IgD-negative memory B cell (primary cell): ENCODE measurements around the gene TSPAN33. TPM values are rescaled to one million over a fixed set of nuclear protein-coding genes. Genes with fewer than 3 reads are reported as not detected.

Source experiments
- H3K27ac Mint-ChIP-seq, 3 donors: one replicate each; pipeline ENCODE4 v1.8.0; 2020 to 2022; ENCODE audit warnings: mild to moderate bottlenecking in 3 of 3, mixed read lengths in 3 of 3, moderate library complexity in 1 of 3
- H3K27me3 Mint-ChIP-seq: one replicate; pipeline ENCODE4 v1.8.0; 2021; ENCODE audit warnings: mixed read lengths
- H3K36me3 Mint-ChIP-seq: one replicate; pipeline ENCODE4 v1.8.0; 2020; ENCODE audit warnings: mild to moderate bottlenecking, mixed read lengths
- H3K4me1 Mint-ChIP-seq, 3 donors: one replicate each; pipeline ENCODE4 v1.8.0; 2020 to 2022; ENCODE audit warnings: mixed read lengths in 3 of 3, mild to moderate bottlenecking in 1 of 3
- H3K4me3 Mint-ChIP-seq, 4 donors: one replicate each; pipeline ENCODE4 v1.8.0; 2020 to 2022; ENCODE audit warnings: mild to moderate bottlenecking in 4 of 4, mixed read lengths in 4 of 4, moderate library complexity in 3 of 4
- H3K9me3 Mint-ChIP-seq, 3 donors: one replicate each; pipeline ENCODE4 v1.8.0; 2020 to 2021; ENCODE audit warnings: mixed read lengths in 3 of 3, mild to moderate bottlenecking in 1 of 3
- polyA plus RNA-seq: library from polyadenylated mRNA; unstranded; fragments of 300-500 nt; fragmentation: Illumina TruSeq; gene quantifications from one replicate; pipeline ENCODE4 v1.2.3, GENCODE V29; 2021

The TSPAN33 gene
- polyA plus RNA-seq, 1 donor from 2014 or later: 55.0 TPM

GRCh38 chr7:129150199-129150996, 5.9 kb downstream of the TSPAN33 start:
- peak overlapping the region in 1 of 3 donors; percentile 77 for H3K27ac Mint-ChIP-seq
- no peaks in the 10 kb centered on the region for H3K27me3 Mint-ChIP-seq
- no peak overlapping the region for H3K4me3 Mint-ChIP-seq
- no peaks in the 10 kb centered on the region for H3K9me3 Mint-ChIP-seq
- peaks cover 4% of the 10 kb centered on the region for H3K36me3 Mint-ChIP-seq
- peaks cover 37 to 57% (median 55%) of the 10 kb centered on the region in 3 donors for H3K4me1 Mint-ChIP-seq

- Mint-ChIP-seq H3K27me3 (no peaks in the 10 kb centered on the region), H3K4me3 (no peak overlapping the region), H3K36me3 (peaks cover 9% of the 10 kb centered on the region), H3K27ac (no peak overlapping the region), H3K4me1 (peaks cover 30 to 43% (median 36%) of the 10 kb centered on the region in 3 donors), H3K9me3 (peaks cover 0 to 7% (median 0%) of the 10 kb centered on the region in 3 donors)
Measured at GRCh38 chr7:129157651-129158050, 13.1 kb downstream of the TSPAN33 start.

DNA sequence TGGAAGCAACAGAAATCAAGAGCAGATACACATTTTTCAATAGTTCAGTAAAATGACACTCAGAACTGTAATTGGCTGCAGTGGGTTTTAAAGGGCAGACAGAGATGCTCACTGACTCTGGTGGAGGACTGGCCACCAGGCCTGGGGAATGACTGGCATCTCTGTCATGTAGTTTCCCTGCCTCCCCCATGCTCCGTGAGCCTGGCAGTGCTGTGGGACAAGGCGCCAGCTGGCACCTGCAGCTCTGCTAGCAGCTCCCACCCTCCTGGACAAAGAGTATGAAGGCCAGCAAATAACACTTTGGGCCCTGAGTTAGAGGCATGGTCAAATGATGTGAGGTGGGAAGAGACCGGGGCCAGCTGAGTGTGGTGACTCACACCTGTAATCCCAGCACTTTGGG, 15.0 kb downstream of the TSPAN33 start:
- H3K27ac Mint-ChIP-seq: peak overlapping the region in 1 of 3 donors; percentile 3
- peaks cover 10% of the 10 kb centered on the region for H3K36me3 Mint-ChIP-seq
- H3K27me3 Mint-ChIP-seq: no peaks in the 10 kb centered on the region
- peaks cover 0 to 7% (median 0%) of the 10 kb centered on the region in 3 donors for H3K9me3 Mint-ChIP-seq
- H3K4me1 Mint-ChIP-seq: peaks cover 36 to 50% (median 45%) of the 10 kb centered on the region in 3 donors
- H3K4me3 Mint-ChIP-seq: peak overlapping the region in 1 of 4 donors; percentile 9

DNA sequence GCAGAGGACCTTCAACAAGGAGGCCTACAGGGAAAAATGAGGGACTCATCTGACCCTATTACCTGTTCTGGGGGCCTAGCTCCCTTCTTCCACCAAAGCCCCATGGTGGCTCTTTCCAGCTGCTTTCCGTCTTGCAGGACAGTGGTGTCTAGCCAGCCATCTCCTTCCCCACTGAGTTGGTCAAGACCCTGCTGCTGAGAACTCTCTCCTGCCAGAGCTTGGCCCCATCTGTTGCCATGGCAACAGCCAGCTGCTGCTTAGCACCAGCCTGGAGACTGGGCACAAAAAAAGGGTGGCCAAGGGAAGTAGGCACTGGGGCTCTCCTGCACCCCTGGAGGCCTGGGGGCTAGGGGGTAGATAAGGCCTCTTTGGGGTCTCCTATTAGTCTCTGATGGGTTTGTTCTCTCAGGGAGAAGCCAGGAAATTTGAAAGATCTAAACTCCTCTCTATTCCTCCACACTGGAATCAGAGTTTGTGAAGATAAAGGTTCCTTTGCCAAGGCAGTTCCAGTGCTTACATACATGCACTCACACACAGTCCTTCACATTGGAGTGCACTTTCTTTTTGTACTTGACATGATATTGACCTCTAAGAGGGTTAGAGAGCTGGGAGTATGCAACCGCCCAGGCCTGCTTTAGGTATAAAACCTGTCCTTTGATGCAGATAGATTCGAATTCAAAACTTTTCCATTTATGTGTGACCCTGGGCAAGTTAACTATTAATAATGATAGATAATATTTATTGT, 15.8 kb downstream of the TSPAN33 start:
- no peaks in the 10 kb centered on the region for H3K27me3 Mint-ChIP-seq
- peaks cover 13% of the 10 kb centered on the region for H3K36me3 Mint-ChIP-seq
- peak overlapping the region; percentile 77 to 86 (median 83) for H3K27ac Mint-ChIP-seq
- H3K4me1 Mint-ChIP-seq: peaks cover 36 to 46% (median 45%) of the 10 kb centered on the region in 3 donors
- H3K4me3 Mint-ChIP-seq: no peak overlapping the region
- peaks cover 0 to 7% (median 0%) of the 10 kb centered on the region in 3 donors for H3K9me3 Mint-ChIP-seq

- H3K27me3 Mint-ChIP-seq: no peaks in the 10 kb centered on the region
- peaks cover 0 to 7% (median 0%) of the 10 kb centered on the region in 3 donors for H3K9me3 Mint-ChIP-seq
- peak overlapping the region; percentile 78 to 86 (median 83) for H3K27ac Mint-ChIP-seq
- peaks cover 15% of the 10 kb centered on the region for H3K36me3 Mint-ChIP-seq
- H3K4me1 Mint-ChIP-seq: peaks cover 39 to 46% (median 46%) of the 10 kb centered on the region in 3 donors
- H3K4me3 Mint-ChIP-seq: peak overlapping the region in 2 of 4 donors; percentile 18 to 47
Measured at GRCh38 chr7:129161524-129162225, 17.2 kb downstream of the TSPAN33 start.

DNA sequence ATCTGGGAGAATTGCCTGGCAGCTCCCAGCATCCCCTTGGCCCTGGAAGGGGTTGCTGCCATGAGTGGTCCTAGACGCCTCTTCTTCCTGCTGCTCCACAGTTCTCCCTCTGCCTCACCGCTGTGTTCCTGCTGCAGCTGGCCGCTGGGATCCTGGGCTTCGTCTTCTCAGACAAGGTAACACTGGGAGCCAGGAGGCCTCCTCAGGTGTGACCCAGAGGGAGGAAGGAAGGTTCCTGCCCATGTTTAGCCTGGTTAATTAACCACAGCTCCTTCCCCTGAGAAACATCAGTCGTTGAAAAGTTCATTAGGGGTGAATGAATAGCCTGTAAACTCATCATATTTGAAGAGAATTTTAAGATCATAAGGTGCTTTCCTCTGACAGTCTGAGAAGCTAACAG, 18.2 kb downstream of the TSPAN33 start:
- H3K4me1 Mint-ChIP-seq: peaks cover 47 to 52% (median 50%) of the 10 kb centered on the region in 3 donors
- H3K27me3 Mint-ChIP-seq: no peaks in the 10 kb centered on the region
- H3K4me3 Mint-ChIP-seq: peak overlapping the region in 3 of 4 donors; percentile 17 to 84 (median 77)
- peaks cover 12% of the 10 kb centered on the region for H3K36me3 Mint-ChIP-seq
- peaks cover 0 to 4% (median 0%) of the 10 kb centered on the region in 3 donors for H3K9me3 Mint-ChIP-seq
- H3K27ac Mint-ChIP-seq: peak overlapping the region in 2 of 3 donors; percentile 62 to 87

DNA sequence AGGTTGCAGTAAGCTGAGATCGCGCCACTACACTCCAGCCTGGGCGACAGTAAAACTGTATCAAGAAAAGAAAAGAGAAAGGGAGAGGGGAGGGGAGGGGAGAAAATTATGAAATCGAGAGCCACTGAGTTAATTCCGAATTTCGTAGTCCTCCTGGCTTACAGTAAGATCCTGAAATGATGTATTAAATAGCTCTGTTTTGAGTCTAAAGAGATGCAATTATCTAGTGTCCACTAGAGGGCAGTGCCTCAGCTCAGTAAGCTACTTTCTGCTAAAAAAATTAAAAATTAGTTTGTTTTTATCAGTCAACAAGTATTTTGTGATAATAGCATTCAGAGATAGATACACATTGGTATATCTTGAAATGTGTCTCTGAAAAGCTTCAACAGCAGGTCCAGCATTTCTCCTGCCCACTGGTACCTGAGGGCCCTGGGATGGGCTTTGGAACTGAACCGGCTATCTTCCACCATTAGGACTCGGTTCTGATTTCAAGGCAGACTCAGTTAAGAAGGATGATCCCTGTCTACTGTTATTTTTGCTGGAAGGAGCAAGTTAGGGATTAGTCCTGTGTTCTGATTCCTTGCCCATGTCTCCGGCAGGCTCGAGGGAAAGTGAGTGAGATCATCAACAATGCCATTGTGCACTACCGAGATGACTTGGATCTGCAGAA, 19.5 kb downstream of the TSPAN33 start:
- Mint-ChIP-seq H3K9me3 (no peaks in the 10 kb centered on the region), H3K36me3 (peaks cover 8% of the 10 kb centered on the region), H3K27ac (peak overlapping the region in 2 of 3 donors; percentile 62 to 68), H3K27me3 (no peaks in the 10 kb centered on the region), H3K4me1 (peaks cover 50 to 55% (median 53%) of the 10 kb centered on the region in 3 donors), H3K4me3 (peak overlapping the region in 1 of 4 donors; percentile 51)

DNA sequence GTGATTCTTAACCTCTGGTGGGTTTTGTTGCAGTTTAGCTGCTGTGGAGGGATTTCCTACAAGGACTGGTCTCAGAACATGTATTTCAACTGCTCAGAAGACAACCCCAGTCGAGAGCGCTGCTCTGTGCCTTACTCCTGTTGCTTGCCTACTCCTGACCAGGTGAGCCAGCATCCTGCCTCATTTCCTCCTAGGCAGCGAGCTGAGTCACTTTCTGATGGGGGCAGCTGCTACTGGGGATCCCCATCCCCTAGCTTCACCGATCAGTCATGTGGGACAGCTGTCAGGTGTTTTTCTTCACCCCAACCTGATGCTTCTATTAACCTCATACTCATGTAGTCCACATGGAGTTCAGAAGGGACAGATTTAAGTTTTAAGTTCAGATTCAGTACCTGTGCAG, 22.2 kb downstream of the TSPAN33 start:
- H3K9me3 Mint-ChIP-seq: no peaks in the 10 kb centered on the region
- no peaks in the 10 kb centered on the region for H3K27me3 Mint-ChIP-seq
- peaks cover 7% of the 10 kb centered on the region for H3K36me3 Mint-ChIP-seq
- peak overlapping the region in 1 of 4 donors; percentile 96 for H3K4me3 Mint-ChIP-seq
- peak overlapping the region; percentile 55 to 83 (median 74) for H3K27ac Mint-ChIP-seq
- H3K4me1 Mint-ChIP-seq: peaks cover 43 to 57% (median 47%) of the 10 kb centered on the region in 3 donors

- H3K4me3 Mint-ChIP-seq: peak overlapping the region in 3 of 4 donors; percentile 26 to 96 (median 87)
- H3K4me1 Mint-ChIP-seq: peaks cover 34 to 55% (median 40%) of the 10 kb centered on the region in 3 donors
- H3K36me3 Mint-ChIP-seq: peaks cover 7% of the 10 kb centered on the region
- H3K9me3 Mint-ChIP-seq: no peaks in the 10 kb centered on the region
- no peaks in the 10 kb centered on the region for H3K27me3 Mint-ChIP-seq
- peak overlapping the region in 2 of 3 donors; percentile 16 to 55 for H3K27ac Mint-ChIP-seq
Measured at GRCh38 chr7:129167817-129168216, 23.3 kb downstream of the TSPAN33 start.

DNA sequence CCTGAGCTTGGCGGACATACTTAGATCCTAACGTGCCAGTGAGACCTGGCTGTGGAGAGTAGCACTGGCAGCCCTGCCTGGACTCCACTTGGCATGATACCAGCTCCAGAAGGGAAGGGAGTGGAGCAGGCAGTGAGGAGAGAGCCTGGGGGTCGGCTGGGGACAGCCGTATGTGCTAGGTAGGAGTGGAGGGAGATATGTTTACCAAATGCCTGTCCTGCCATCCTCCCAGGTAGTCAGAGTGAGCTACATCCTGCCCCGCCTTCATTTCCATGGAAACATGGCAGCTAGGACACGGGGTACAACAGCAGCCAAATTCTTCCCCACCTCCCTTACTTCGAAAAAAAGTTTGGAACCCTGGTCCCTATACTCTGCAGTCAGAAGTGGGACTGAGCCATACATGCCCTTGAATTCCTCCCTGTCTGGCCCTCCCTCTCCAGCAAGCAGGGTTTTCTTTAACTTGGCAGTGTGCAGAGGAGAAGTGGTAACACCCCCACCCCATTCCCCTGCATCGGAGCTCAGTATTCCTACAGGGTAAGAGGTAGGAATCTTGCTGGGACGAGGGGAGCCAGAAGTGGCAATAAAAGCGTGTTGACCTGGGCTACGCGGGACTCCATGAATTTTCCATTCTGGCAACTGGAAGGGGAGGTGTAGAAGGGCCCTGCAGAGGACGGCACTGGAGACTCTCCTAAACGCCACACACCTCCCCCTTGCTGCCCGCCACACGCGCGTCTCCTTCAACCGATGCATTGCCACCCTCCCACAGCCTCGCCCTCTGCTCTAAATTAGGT, 23.9 kb downstream of the TSPAN33 start:
- H3K36me3 Mint-ChIP-seq: peaks cover 7% of the 10 kb centered on the region
- peaks cover 29 to 49% (median 35%) of the 10 kb centered on the region in 3 donors for H3K4me1 Mint-ChIP-seq
- no peaks in the 10 kb centered on the region for H3K9me3 Mint-ChIP-seq
- H3K27ac Mint-ChIP-seq: peak overlapping the region in 2 of 3 donors; percentile 78 to 85
- peak overlapping the region; percentile 55 to 96 (median 85) for H3K4me3 Mint-ChIP-seq
- H3K27me3 Mint-ChIP-seq: no peaks in the 10 kb centered on the region

DNA sequence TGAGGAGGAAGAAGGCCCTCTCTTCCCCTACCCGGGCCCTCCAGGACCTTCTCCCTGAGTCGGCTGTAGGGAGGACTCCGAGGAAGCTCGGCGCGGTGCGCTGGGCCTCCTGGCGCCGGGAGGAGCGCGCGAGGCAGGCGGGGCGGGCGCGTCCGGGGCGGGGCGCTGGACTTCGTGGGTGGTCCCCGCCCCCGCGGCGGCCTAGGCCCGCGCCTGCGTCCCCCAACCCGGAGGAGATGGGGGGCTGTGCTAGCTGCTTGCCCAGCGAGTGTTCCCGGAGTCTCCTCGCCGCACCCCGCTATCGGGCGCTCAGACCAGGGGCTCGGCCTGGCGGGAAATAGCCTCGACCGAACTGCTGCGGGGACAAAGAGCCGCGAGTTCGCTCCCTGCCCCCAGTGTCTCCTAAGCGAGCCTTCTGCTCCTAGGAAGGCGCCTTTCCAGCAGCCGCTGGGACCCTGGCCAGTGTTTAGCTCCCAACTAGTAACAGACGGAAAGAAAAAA, 24.7 kb downstream of the TSPAN33 start:
- Mint-ChIP-seq H3K27ac (peak overlapping the region; percentile 85 to 92 (median 90)), H3K9me3 (no peaks in the 10 kb centered on the region), H3K4me1 (peaks cover 24 to 41% (median 31%) of the 10 kb centered on the region in 3 donors), H3K27me3 (no peaks in the 10 kb centered on the region), H3K36me3 (peaks cover 6% of the 10 kb centered on the region), H3K4me3 (peak overlapping the region; percentile 89 to 97 (median 96))

DNA sequence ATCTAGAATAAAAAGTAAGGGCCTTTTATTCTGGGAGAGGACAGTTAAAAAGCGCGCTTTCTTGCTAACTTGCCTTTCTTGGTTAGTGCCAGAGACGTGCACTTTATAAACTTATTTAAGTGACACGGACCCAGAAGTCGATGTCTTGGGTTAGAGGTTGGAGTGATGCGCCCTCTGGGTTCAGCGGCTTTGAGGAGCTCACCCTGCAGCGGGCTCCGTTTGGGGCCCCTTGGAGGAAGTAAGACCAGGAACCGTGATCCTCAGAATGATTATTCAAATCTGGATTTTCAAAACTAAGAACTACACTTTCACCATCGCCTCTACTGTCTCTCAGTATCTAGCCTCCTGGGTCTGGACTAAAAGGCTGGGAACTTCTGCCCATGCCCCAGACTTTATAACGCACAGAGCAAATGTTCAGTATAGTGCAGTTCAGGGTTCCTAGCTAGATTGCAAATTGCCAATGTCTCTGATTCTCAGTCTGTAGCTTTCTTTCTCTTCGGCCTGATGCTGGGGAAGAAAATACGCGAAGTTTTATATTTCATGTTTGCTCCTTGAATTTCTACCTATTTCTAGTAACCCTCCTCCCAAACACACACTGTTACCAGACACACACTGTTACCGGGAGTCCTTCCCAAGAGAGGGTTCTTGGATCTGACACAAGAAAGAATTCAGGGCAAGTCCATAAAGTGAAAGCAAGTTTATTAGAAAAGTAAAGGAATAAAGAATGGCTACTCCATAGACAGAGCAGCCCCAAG, 25.4 kb downstream of the TSPAN33 start:
- Mint-ChIP-seq H3K27me3 (no peaks in the 10 kb centered on the region), H3K4me3 (peak overlapping the region; percentile 89 to 97 (median 96)), H3K4me1 (peaks cover 24 to 41% (median 31%) of the 10 kb centered on the region in 3 donors), H3K9me3 (no peaks in the 10 kb centered on the region), H3K36me3 (peaks cover 6% of the 10 kb centered on the region), H3K27ac (peak overlapping the region; percentile 85 to 92 (median 90))
